HEK293 (cell line): ENCODE results near the gene BCL2.

Source experiments
- CTCF ChIA-PET: fragments of 350-600 bp; formaldehyde crosslinking; extraction: SDS; loops from one replicate; lab custom pipeline; 2021; ENCODE audit warnings: antibody characterized with exemption; lab: Yijun Ruan, JAX
- POLR2A ChIA-PET: fragments of 300-600 bp; formaldehyde crosslinking; extraction: SDS; loops from one replicate; lab custom pipeline; 2020; ENCODE audit warnings: antibody characterized with exemption, inconsistent platforms; lab: Yijun Ruan, JAX
- H3K27ac ChIP-seq: fragments of 200-500 bp; sonication (Bioruptor generic); 2 replicates; pipeline ENCODE4 v1.5.1; 2014; ENCODE audit warnings: low read depth, low read length, control low read depth, inconsistent platforms; ENCODE audit errors: extremely low read depth
- H3K36me3 ChIP-seq, 2 experiments: fragments of 200-500 bp in 1 of 2; sonication (Bioruptor generic) in 1 of 2; 1 replicate in 1 of 2; 2 replicates in 1 of 2; pipeline ENCODE4 v1.5.1; 2014 to 2017; ENCODE audit warnings: inconsistent platforms in 2 of 2, low read length in 2 of 2; ENCODE audit not compliant: control insufficient read depth in 2 of 2, insufficient read depth in 1 of 2
- H3K4me1 ChIP-seq: fragments of 200-500 bp; sonication (Bioruptor generic); 2 replicates; pipeline ENCODE4 v1.5.1; 2014; ENCODE audit warnings: mild to moderate bottlenecking, low read length, inconsistent platforms; ENCODE audit not compliant: control insufficient read depth, insufficient read depth
- H3K4me3 ChIP-seq: 2 replicates; pipeline ENCODE4 v1.5.1; 2011; ENCODE audit warnings: low read depth, mild to moderate bottlenecking, control low read depth, low read length, moderate library complexity
- H3K9me3 ChIP-seq: fragments of 200-500 bp; sonication (Bioruptor generic); 2 replicates; pipeline ENCODE4 v1.5.1; 2014; ENCODE audit warnings: low read depth, low read length, inconsistent platforms; ENCODE audit not compliant: control insufficient read depth, insufficient read depth
- HIC1 ChIP-seq: fragments of 450-650 bp; formaldehyde crosslinking; IDR thresholded peaks from 2 replicates; pipeline ENCODE4 v1.5.1; 2016; ENCODE audit warnings: missing biosample characterization, missing genetic modification characterization
- INSM2 ChIP-seq: fragments of 450-650 bp; formaldehyde crosslinking; IDR thresholded peaks from 2 replicates; pipeline ENCODE4 v1.5.1; 2016; ENCODE audit warnings: missing biosample characterization, missing genetic modification characterization
- PRDM10 ChIP-seq: fragments of 450-650 bp; formaldehyde crosslinking; IDR thresholded peaks from 2 replicates; pipeline ENCODE4 v1.5.1; 2016; ENCODE audit warnings: missing biosample characterization, missing genetic modification characterization
- PRDM2 ChIP-seq: fragments of 450-650 bp; formaldehyde crosslinking; IDR thresholded peaks from 2 replicates; pipeline ENCODE4 v1.5.1; 2016; ENCODE audit warnings: missing biosample characterization, missing genetic modification characterization, borderline replicate concordance
- RBAK ChIP-seq: fragments of 450-650 bp; formaldehyde crosslinking; IDR thresholded peaks from 2 replicates; pipeline ENCODE4 v1.5.1; 2016; ENCODE audit warnings: missing biosample characterization, missing genetic modification characterization
- WT1 ChIP-seq: fragments of 450-650 bp; formaldehyde crosslinking; IDR thresholded peaks from 2 replicates; pipeline ENCODE4 v1.5.1; 2016; ENCODE audit warnings: missing biosample characterization, missing genetic modification characterization
- ZFP41 ChIP-seq: fragments of 450-650 bp; formaldehyde crosslinking; IDR thresholded peaks from 2 replicates; pipeline ENCODE4 v1.5.1; 2016; ENCODE audit warnings: missing biosample characterization, missing genetic modification characterization, borderline replicate concordance
- ZNF223 ChIP-seq: fragments of 450-650 bp; formaldehyde crosslinking; IDR thresholded peaks from 2 replicates; pipeline ENCODE4 v1.5.1; 2016; ENCODE audit warnings: missing biosample characterization, missing genetic modification characterization
- ZNF248 ChIP-seq: fragments of 450-650 bp; formaldehyde crosslinking; IDR thresholded peaks from 2 replicates; pipeline ENCODE4 v1.5.1; 2017; ENCODE audit warnings: missing biosample characterization, missing genetic modification characterization
- ZNF26 ChIP-seq: fragments of 450-650 bp; formaldehyde crosslinking; IDR thresholded peaks from 2 replicates; pipeline ENCODE4 v1.5.1; 2016; ENCODE audit warnings: missing biosample characterization, missing genetic modification characterization
- ZNF302 ChIP-seq: fragments of 450-650 bp; formaldehyde crosslinking; IDR thresholded peaks from 2 replicates; pipeline ENCODE4 v1.5.1; 2016; ENCODE audit warnings: missing biosample characterization, missing genetic modification characterization, low read depth
- ZNF324 ChIP-seq: fragments of 450-650 bp; formaldehyde crosslinking; IDR thresholded peaks from 2 replicates; pipeline ENCODE4 v1.5.1; 2016; ENCODE audit warnings: missing biosample characterization, missing genetic modification characterization
- ZNF398 ChIP-seq: fragments of 450-650 bp; formaldehyde crosslinking; IDR thresholded peaks from 2 replicates; pipeline ENCODE4 v1.5.1; 2017; ENCODE audit warnings: missing biosample characterization, missing genetic modification characterization
- ZNF561 ChIP-seq: fragments of 450-650 bp; IDR thresholded peaks from 2 replicates; pipeline ENCODE4 v1.5.1; 2018; ENCODE audit warnings: missing biosample characterization, missing genetic modification characterization, borderline replicate concordance
- ZNF623 ChIP-seq: fragments of 450-650 bp; formaldehyde crosslinking; IDR thresholded peaks from 2 replicates; pipeline ENCODE4 v1.5.1; 2016; ENCODE audit warnings: missing biosample characterization, missing genetic modification characterization
- ZNF677 ChIP-seq: fragments of 450-650 bp; IDR thresholded peaks from 2 replicates; pipeline ENCODE4 v1.5.0; 2018; ENCODE audit warnings: missing biosample characterization, mild to moderate bottlenecking, missing genetic modification characterization, moderate library complexity
- ZNF843 ChIP-seq: fragments of 450-650 bp; formaldehyde crosslinking; IDR thresholded peaks from 2 replicates; pipeline ENCODE4 v1.5.1; 2016; ENCODE audit warnings: missing biosample characterization, missing genetic modification characterization
- ZSCAN18 ChIP-seq: fragments of 450-650 bp; formaldehyde crosslinking; IDR thresholded peaks from 2 replicates; pipeline ENCODE4 v1.5.1; 2016; ENCODE audit warnings: missing biosample characterization, missing genetic modification characterization

The BCL2 gene

GRCh38 chr18:63282793-63283192 lies 36.8 kb downstream of the BCL2 start:
- CTCF ChIA-PET: interaction anchor here (0.9 to 1.0 kb wide), 2 partner anchors 45 to 257 kb away, joined by 3 read pairs; no protein-coding TSS in a partner anchor
- POLR2A ChIA-PET: no interaction called here
- no peak for TF ChIP-seq ZNF248 (tag by site-specific recombination)
- TF ChIP-seq PRDM10 (tag by site-specific recombination): no peak
- TF ChIP-seq ZNF223: no peak
- no peak for TF ChIP-seq RBAK
- no peak for TF ChIP-seq ZNF324
- no peak for TF ChIP-seq ZNF677
- TF ChIP-seq WT1 (tag by site-specific recombination): no peak
- TF ChIP-seq ZNF843 (tag by site-specific recombination): no peak
- TF ChIP-seq ZNF398: no peak
- no peak for TF ChIP-seq ZNF302 (tag by site-specific recombination)
- no peak for TF ChIP-seq ZNF623 (tag by site-specific recombination)
- no peak for TF ChIP-seq ZFP41
- no peak for TF ChIP-seq INSM2 (tag by site-specific recombination)
- TF ChIP-seq ZNF561 (tag by site-specific recombination): no peak
- TF ChIP-seq HIC1 (tag by site-specific recombination): no peak
- TF ChIP-seq ZNF26 (tag by site-specific recombination): no peak
- TF ChIP-seq PRDM2: no peak
- no peak for TF ChIP-seq ZSCAN18 (tag by site-specific recombination)
- TF ChIP-seq, all 188 proteins: peak for 0
- Histone ChIP-seq H3K9me3 (no peaks in the 10 kb centered on the region), H3K36me3 (no peaks in the 10 kb centered on the region), H3K4me3 (no peak overlapping the region), H3K27ac (no peak overlapping the region), H3K4me1 (peaks cover 22% of the 10 kb centered on the region; the same call in 1 of the 2 replicates)
